MCF 10A (cell line): ENCODE measurements around the gene TDRD12. TPM values are rescaled to one million over a fixed set of nuclear protein-coding genes. Genes with fewer than 3 reads are reported as not detected.

Experiments
- BruUV-seq: library from RNA; stranded (reverse); fragments of 400-500 nt; replicated peaks from 2 replicates; lab custom pipeline; 2021; lab: Mats Ljungman, UMichigan
- CTCF ChIA-PET: fragments of 300-600 bp; sonication (Branson Sonifier 250); formaldehyde crosslinking; extraction: SDS; loops from one replicate; lab custom pipeline; 2021; ENCODE audit warnings: antibody characterized with exemption, inconsistent platforms; lab: Yijun Ruan, JAX
- POLR2A ChIA-PET: fragments of 300-600, 350-650 bp; sonication (Branson Sonifier 250); formaldehyde crosslinking; extraction: SDS; loops from one replicate; lab custom pipeline; 2020; ENCODE audit warnings: antibody characterized with exemption, inconsistent platforms; lab: Yijun Ruan, JAX
- DNase-seq: peaks from one replicate; pipeline ENCODE4 v3.0.0-alpha.2; 2018; ENCODE audit not compliant: unreplicated experiment
- H3K27ac Mint-ChIP-seq: one replicate; pipeline ENCODE4 v1.8.0; 2022; ENCODE audit warnings: mild to moderate bottlenecking, low read depth, mixed read lengths; ENCODE audit not compliant: unreplicated experiment
- H3K27me3 Mint-ChIP-seq: one replicate; pipeline ENCODE4 v1.8.0; 2022; ENCODE audit warnings: mixed read lengths; ENCODE audit not compliant: insufficient read depth, unreplicated experiment
- H3K36me3 Mint-ChIP-seq: one replicate; pipeline ENCODE4 v1.8.0; 2022; ENCODE audit warnings: mild to moderate bottlenecking, moderate library complexity, mixed read lengths; ENCODE audit not compliant: insufficient read depth, unreplicated experiment
- H3K4me1 Mint-ChIP-seq: one replicate; pipeline ENCODE4 v1.8.0; 2022; ENCODE audit warnings: mixed read lengths; ENCODE audit not compliant: insufficient read depth, unreplicated experiment
- H3K4me3 Mint-ChIP-seq: one replicate; pipeline ENCODE4 v1.8.0; 2022; ENCODE audit warnings: mild to moderate bottlenecking, moderate library complexity, mixed read lengths; ENCODE audit not compliant: unreplicated experiment
- H3K9me3 Mint-ChIP-seq: one replicate; pipeline ENCODE4 v1.8.0; 2022; ENCODE audit warnings: mixed read lengths; ENCODE audit not compliant: unreplicated experiment
- intact Hi-C: fragments of 100-400 bp; cut with micrococcal nuclease; formaldehyde crosslinking; loops from 2 replicates; pipeline ENCODE4 v1.14.1; 2022
- total RNA-seq: library from RNA; stranded (reverse); gene quantifications from 2 replicates; pipeline ENCODE4 v1.2.3, GENCODE V29; 2022
- TF ChIP-seq, protein P1 (sequence below): fragments of 200-600 bp; IDR thresholded peaks from one replicate; pipeline ENCODE4 v1.8.0; 2022; ENCODE audit warnings: antibody characterized with exemption, mild to moderate bottlenecking; ENCODE audit not compliant: unreplicated experiment

Gene TDRD12
- total RNA-seq, 1 experiment from 2014 or later = 0.14 TPM

DNA sequence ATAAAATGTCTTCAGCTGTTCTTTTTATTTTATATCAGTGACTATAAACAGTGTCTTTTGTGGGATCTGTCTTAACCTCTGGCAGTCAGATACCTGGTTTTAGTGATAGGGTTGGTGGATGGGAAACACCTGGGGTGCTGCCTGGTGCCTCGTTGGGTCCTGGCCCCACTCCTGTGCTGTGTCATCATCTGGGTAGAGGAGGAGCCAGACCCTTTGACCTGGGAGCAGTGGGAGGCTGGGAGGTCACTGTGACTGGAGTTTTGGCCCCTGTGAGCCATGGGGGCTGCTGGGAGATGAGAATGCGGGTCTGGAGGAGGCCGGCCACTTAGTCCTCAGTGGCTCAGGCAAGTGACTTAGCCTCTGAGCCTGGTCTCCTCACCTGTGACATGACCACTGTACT lies 29.4 kb downstream of the TDRD12 start:
- ChIA-PET CTCF (no interaction called here), POLR2A (no interaction called here)
- no peak overlapping the region for H3K4me3 Mint-ChIP-seq
- no peak for DNase-seq
- BruUV-seq = no TSS peak
- H3K9me3 Mint-ChIP-seq = no peaks in the 10 kb centered on the region
- intact Hi-C loops = no loop called here
- H3K4me1 Mint-ChIP-seq = no peaks in the 10 kb centered on the region
- no peaks in the 10 kb centered on the region for H3K36me3 Mint-ChIP-seq
- peaks cover 16% of the 10 kb centered on the region for H3K27me3 Mint-ChIP-seq
- no peak overlapping the region for H3K27ac Mint-ChIP-seq
- TF ChIP-seq, protein P1, sequence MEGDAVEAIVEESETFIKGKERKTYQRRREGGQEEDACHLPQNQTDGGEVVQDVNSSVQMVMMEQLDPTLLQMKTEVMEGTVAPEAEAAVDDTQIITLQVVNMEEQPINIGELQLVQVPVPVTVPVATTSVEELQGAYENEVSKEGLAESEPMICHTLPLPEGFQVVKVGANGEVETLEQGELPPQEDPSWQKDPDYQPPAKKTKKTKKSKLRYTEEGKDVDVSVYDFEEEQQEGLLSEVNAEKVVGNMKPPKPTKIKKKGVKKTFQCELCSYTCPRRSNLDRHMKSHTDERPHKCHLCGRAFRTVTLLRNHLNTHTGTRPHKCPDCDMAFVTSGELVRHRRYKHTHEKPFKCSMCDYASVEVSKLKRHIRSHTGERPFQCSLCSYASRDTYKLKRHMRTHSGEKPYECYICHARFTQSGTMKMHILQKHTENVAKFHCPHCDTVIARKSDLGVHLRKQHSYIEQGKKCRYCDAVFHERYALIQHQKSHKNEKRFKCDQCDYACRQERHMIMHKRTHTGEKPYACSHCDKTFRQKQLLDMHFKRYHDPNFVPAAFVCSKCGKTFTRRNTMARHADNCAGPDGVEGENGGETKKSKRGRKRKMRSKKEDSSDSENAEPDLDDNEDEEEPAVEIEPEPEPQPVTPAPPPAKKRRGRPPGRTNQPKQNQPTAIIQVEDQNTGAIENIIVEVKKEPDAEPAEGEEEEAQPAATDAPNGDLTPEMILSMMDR = no peak

DNA sequence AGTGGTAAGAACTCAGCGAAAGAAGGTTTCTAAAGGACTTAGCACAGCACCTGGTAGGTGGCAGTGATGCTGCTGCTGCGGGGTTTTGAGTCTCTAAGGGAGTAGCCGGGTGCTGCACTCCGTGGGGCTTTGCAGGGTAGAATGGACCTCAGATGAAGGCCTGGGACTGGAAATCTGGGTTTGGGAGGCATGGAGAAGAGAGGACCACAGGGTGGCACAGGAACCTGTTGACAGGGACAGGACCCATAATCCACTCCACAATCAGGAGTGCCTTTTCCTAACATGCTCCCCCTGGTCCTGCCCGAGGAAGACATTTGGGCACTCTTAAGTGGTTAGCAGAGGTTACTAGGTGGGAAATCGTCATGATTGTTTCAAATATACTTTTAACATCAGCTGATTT lies 29.8 kb downstream of the TDRD12 start:
- ChIA-PET CTCF (no interaction called here), POLR2A (no interaction called here)
- no peaks in the 10 kb centered on the region for H3K9me3 Mint-ChIP-seq
- no peaks in the 10 kb centered on the region for H3K36me3 Mint-ChIP-seq
- no peak overlapping the region for H3K4me3 Mint-ChIP-seq
- peaks cover 16% of the 10 kb centered on the region for H3K27me3 Mint-ChIP-seq
- H3K4me1 Mint-ChIP-seq = no peaks in the 10 kb centered on the region
- intact Hi-C loops = no loop called here
- DNase-seq = no peak
- H3K27ac Mint-ChIP-seq = no peak overlapping the region
- TF ChIP-seq, protein P1 = no peak
- no TSS peak for BruUV-seq

DNA sequence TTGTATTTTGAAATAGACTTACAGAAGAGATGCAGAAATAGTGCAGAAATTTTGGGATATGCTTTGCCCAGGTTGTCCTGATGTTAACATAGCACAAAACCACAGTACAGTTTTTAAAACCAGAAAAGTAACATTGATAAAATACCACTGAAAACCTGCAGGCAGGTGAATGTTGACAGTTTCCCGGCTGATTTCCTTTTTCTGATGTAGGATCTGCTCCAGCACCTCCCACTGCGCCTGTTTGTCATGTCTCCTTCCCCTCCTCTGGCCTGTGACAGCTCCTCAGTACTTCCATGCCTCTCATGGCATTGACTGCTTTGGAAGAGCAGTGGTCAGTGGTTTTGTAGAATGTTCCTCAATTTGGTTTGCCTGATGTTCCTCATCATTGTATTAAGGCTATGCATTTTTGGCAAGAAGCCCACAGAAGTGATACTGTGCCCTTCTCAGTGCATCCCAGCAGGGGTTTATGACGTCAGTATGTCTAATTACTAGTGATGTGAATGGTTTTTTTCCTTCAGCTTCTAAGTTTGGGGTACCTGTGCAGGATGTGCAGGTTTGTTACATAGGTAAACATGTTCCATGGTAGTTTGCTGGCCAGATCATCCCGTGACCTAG lies 31.0 kb downstream of the TDRD12 start:
- H3K4me1 Mint-ChIP-seq = no peaks in the 10 kb centered on the region
- no peak overlapping the region for H3K27ac Mint-ChIP-seq
- CTCF ChIA-PET = no interaction called here
- H3K27me3 Mint-ChIP-seq = peaks cover 16% of the 10 kb centered on the region
- TF ChIP-seq, protein P1 = no peak
- no peak overlapping the region for H3K4me3 Mint-ChIP-seq
- peak; percentile 5 for DNase-seq
- no peaks in the 10 kb centered on the region for H3K36me3 Mint-ChIP-seq
- intact Hi-C loops = no loop called here
- H3K9me3 Mint-ChIP-seq = no peaks in the 10 kb centered on the region
- POLR2A ChIA-PET = no interaction called here
- no TSS peak for BruUV-seq

DNA sequence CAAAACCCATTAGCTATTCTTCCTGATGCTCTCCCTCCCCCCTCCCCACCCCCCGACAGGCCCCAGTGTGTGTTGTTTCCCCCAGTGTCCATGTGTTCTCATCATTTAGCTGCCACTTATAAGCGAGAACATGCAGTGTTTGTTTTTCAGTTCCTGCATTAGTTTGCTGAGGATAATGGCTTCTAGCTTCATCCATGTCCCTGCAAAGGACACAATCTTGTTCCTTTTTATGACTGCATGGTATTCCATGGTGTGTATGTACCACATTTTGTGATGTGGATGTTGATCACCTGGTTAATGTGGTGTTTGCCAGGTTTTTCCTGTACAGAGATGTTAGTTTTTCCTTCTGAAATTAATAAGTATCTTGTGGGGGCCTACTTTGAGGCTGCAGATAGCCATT lies 31.5 kb downstream of the TDRD12 start:
- H3K4me1 Mint-ChIP-seq = no peaks in the 10 kb centered on the region
- TF ChIP-seq, protein P1 = no peak
- intact Hi-C loops = no loop called here
- DNase-seq = no peak
- H3K27ac Mint-ChIP-seq = no peak overlapping the region
- CTCF ChIA-PET = no interaction called here
- H3K9me3 Mint-ChIP-seq = no peaks in the 10 kb centered on the region
- H3K27me3 Mint-ChIP-seq = peaks cover 16% of the 10 kb centered on the region
- BruUV-seq = no TSS peak
- H3K4me3 Mint-ChIP-seq = no peak overlapping the region
- POLR2A ChIA-PET = no interaction called here
- no peaks in the 10 kb centered on the region for H3K36me3 Mint-ChIP-seq
